ENCODE results near the gene NUP160.

- no peak for TF ChIP-seq RAD51 (IDR thresholded peaks at IDR 0.05)
- TF ChIP-seq CTCF (IDR thresholded peaks at IDR 0.05 in 2 of 3, conservative IDR thresholded peaks at IDR 0.05 in 1 of 3; ENCODE audit: control insufficient read depth in 2 of 3, extremely low read depth in 1 of 3, insufficient read depth in 1 of 3, low read depth in 3 of 3, low read length in 3 of 3): no peak
- no peak for TF ChIP-seq NFIC (IDR thresholded peaks at IDR 0.05; ENCODE audit: low read depth, low read length)
- TF ChIP-seq SUZ12 (IDR thresholded peaks at IDR 0.05; ENCODE audit: unreplicated experiment): no peak
- no peak for TF ChIP-seq ZBTB40 (IDR thresholded peaks at IDR 0.05; ENCODE audit: borderline replicate concordance)
- TF ChIP-seq EZH2 (IDR thresholded peaks at IDR 0.05; ENCODE audit: borderline replicate concordance, control insufficient read depth, low read depth, low read length): no peak
- TF ChIP-seq FOXK2 (IDR thresholded peaks at IDR 0.05): no peak
- no peak for TF ChIP-seq E4F1 (IDR thresholded peaks at IDR 0.05; ENCODE audit: borderline replicate concordance, partially characterized antibody)
- no peak for TF ChIP-seq ZNF217 (IDR thresholded peaks at IDR 0.05)
- no peak for TF ChIP-seq MYC (IDR thresholded peaks at IDR 0.05; ENCODE audit: insufficient read depth, insufficient read length, insufficient replicate concordance, low read length, severe bottlenecking)
Measured at GRCh38 chr11:47887910-47888569, 39.9 kb upstream of the NUP160 start.

Measured in GM12878 (cell line).